ENCODE data around the gene DAND5. TPM values are rescaled to one million over a fixed set of nuclear protein-coding genes. Genes with fewer than 3 reads are reported as not detected.

The DAND5 gene
- polyA plus RNA-seq, 3 donors, result not detected

- H3K9me3 Mint-ChIP-seq, result peaks cover 0 to 2% (median 0%) of the 10 kb centered on the region in 7 donors
- intact Hi-C loops (cut with micrococcal nuclease), result loop anchor here in 1 of 2 donors (10.0 kb wide), 1 partner anchor 81 kb away; the partner anchor contains the start of genes DNASE2 and KLF1
- Histone ChIP-seq H3K4me1 (ENCODE audit: control insufficient read depth in 1 of 2, insufficient read depth in 2 of 2, low read length in 2 of 2) (peaks cover 7 to 10% of the 10 kb centered on the region in 2 donors), H3K27ac (ENCODE audit: low read depth in 1 of 2, low read length in 2 of 2) (no peak overlapping the region), H3K36me3 (replicated peaks in 1 of 2; ENCODE audit: control insufficient read depth in 1 of 2, insufficient read depth in 2 of 2, low read length in 2 of 2) (no peaks in the 10 kb centered on the region), H3K9ac (ENCODE audit: insufficient read depth, low read length, poor library complexity, severe bottlenecking) (no peak overlapping the region), H4K20me1 (ENCODE audit: insufficient read depth, low read length) (no peaks in the 10 kb centered on the region), H3K4me2 (replicated peaks; ENCODE audit: extremely low read depth, low read length, poor library complexity, severe bottlenecking) (peak overlapping the region; percentile 98), H2AFZ (ENCODE audit: insufficient read depth, low read depth, low read length, poor library complexity, severe bottlenecking) (peak overlapping the region; percentile 73), H3K4me3 (replicated peaks in 1 of 3; ENCODE audit: low read depth in 2 of 3, low read length in 3 of 3) (no peak overlapping the region), H3K79me2 (ENCODE audit: insufficient read depth, low read length) (no peaks in the 10 kb centered on the region), H3K9me3 (replicated peaks in 1 of 2; ENCODE audit: control insufficient read depth in 1 of 2, insufficient read depth in 1 of 2, low read length in 2 of 2) (no peaks in the 10 kb centered on the region), H3K27me3 (ENCODE audit: control insufficient read depth in 2 of 2, insufficient read depth in 2 of 2, low read length in 2 of 2) (no peaks in the 10 kb centered on the region)
- H3K4me3 Mint-ChIP-seq, result no peak overlapping the region
- H3K4me1 Mint-ChIP-seq, result peaks cover 6% of the 10 kb centered on the region
- WGBS (ENCODE audit: insufficient coverage), result no CpG with 5 or more reads among the region's 8 CpGs
- TF ChIP-seq, protein P1, sequence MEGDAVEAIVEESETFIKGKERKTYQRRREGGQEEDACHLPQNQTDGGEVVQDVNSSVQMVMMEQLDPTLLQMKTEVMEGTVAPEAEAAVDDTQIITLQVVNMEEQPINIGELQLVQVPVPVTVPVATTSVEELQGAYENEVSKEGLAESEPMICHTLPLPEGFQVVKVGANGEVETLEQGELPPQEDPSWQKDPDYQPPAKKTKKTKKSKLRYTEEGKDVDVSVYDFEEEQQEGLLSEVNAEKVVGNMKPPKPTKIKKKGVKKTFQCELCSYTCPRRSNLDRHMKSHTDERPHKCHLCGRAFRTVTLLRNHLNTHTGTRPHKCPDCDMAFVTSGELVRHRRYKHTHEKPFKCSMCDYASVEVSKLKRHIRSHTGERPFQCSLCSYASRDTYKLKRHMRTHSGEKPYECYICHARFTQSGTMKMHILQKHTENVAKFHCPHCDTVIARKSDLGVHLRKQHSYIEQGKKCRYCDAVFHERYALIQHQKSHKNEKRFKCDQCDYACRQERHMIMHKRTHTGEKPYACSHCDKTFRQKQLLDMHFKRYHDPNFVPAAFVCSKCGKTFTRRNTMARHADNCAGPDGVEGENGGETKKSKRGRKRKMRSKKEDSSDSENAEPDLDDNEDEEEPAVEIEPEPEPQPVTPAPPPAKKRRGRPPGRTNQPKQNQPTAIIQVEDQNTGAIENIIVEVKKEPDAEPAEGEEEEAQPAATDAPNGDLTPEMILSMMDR (IDR thresholded peaks at IDR 0.05), result no peak
- no peak for DNase-seq
- peaks cover 1 to 6% (median 5%) of the 10 kb centered on the region in 3 donors for H3K27me3 Mint-ChIP-seq (ENCODE audit: low read depth in 3 of 3)
- peak overlapping the region in 1 of 7 donors; percentile 54 for H3K27ac Mint-ChIP-seq
- no peaks in the 10 kb centered on the region for H3K36me3 Mint-ChIP-seq
These were observed 3.6 kb upstream of the DAND5 start for GRCh38 chr19:12965812-12966135.

- Histone ChIP-seq H3K27me3 (ENCODE audit: control insufficient read depth in 2 of 2, insufficient read depth in 2 of 2, low read length in 2 of 2) (no peaks in the 10 kb centered on the region), H3K9ac (ENCODE audit: insufficient read depth, low read length, poor library complexity, severe bottlenecking) (no peak overlapping the region), H3K9me3 (replicated peaks in 1 of 2; ENCODE audit: control insufficient read depth in 1 of 2, insufficient read depth in 1 of 2, low read length in 2 of 2) (no peaks in the 10 kb centered on the region), H3K27ac (ENCODE audit: low read depth in 1 of 2, low read length in 2 of 2) (no peak overlapping the region), H3K4me2 (replicated peaks; ENCODE audit: extremely low read depth, low read length, poor library complexity, severe bottlenecking) (no peak overlapping the region), H3K4me1 (ENCODE audit: control insufficient read depth in 1 of 2, insufficient read depth in 2 of 2, low read length in 2 of 2) (peaks cover 7 to 10% of the 10 kb centered on the region in 2 donors), H3K36me3 (replicated peaks in 1 of 2; ENCODE audit: control insufficient read depth in 1 of 2, insufficient read depth in 2 of 2, low read length in 2 of 2) (no peaks in the 10 kb centered on the region), H2AFZ (ENCODE audit: insufficient read depth, low read depth, low read length, poor library complexity, severe bottlenecking) (no peak overlapping the region), H3K4me3 (replicated peaks in 1 of 3; ENCODE audit: low read depth in 2 of 3, low read length in 3 of 3) (no peak overlapping the region), H4K20me1 (ENCODE audit: insufficient read depth, low read length) (no peaks in the 10 kb centered on the region), H3K79me2 (ENCODE audit: insufficient read depth, low read length) (no peaks in the 10 kb centered on the region)
- Mint-ChIP-seq H3K4me1 (peaks cover 6% of the 10 kb centered on the region), H3K9me3 (peaks cover 0 to 2% (median 0%) of the 10 kb centered on the region in 7 donors), H3K27ac (no peak overlapping the region), H3K4me3 (no peak overlapping the region), H3K36me3 (no peaks in the 10 kb centered on the region), H3K27me3 (ENCODE audit: low read depth in 3 of 3) (peaks cover 0 to 3% (median 2%) of the 10 kb centered on the region in 3 donors)
- intact Hi-C loops (cut with micrococcal nuclease), result loop anchor here in 1 of 2 donors (10.0 kb wide), 1 partner anchor 83 kb away; the partner anchor contains the start of genes DNASE2 and KLF1
- WGBS (ENCODE audit: insufficient coverage), result 80% methylated on average over 1 of the region's 5 CpGs
- DNase-seq, result no peak
- TF ChIP-seq, protein P1 (IDR thresholded peaks at IDR 0.05), result no peak
These were observed 1.5 kb upstream of the DAND5 start for GRCh38 chr19:12967907-12968306.

Measured in CD14-positive monocyte (primary cell).